Mucosa of descending colon (tissue), 3 donors: ENCODE results near the gene PXDN. TPM values are rescaled to one million over a fixed set of nuclear protein-coding genes. Genes with fewer than 3 reads are reported as not detected.

Experiments
- ATAC-seq: fragments of 200-7000 bp; cut with Tn5 transposase; one replicate; pipeline ENCODE4 v1.9.1; 2020; ENCODE audit warnings: mild to moderate bottlenecking, moderate library complexity
- DNase-seq, 3 donors: peaks; one replicate each; pipeline ENCODE4 v3.0.0-alpha.2; 2020
- H3K36me3 ChIP-seq: fragments of 200-600 bp; one replicate; pipeline ENCODE4 v1.8.0; 2021; ENCODE audit warnings: low read depth, mild to moderate bottlenecking
- H3K4me1 ChIP-seq: fragments of 200-600 bp; one replicate; pipeline ENCODE4 v1.8.0; 2021; ENCODE audit warnings: low read depth, mild to moderate bottlenecking
- H3K4me3 ChIP-seq: fragments of 200-600 bp; one replicate; pipeline ENCODE4 v1.8.0; 2021; ENCODE audit warnings: mild to moderate bottlenecking
- H3K9me3 ChIP-seq: fragments of 200-600 bp; one replicate; pipeline ENCODE4 v1.8.0; 2021; ENCODE audit warnings: mild to moderate bottlenecking
- CTCF ChIP-seq: fragments of 200-600 bp; IDR thresholded peaks from one replicate; pipeline ENCODE4 v1.8.0; 2022; ENCODE audit warnings: antibody characterized with exemption, mild to moderate bottlenecking
- intact Hi-C, 2 donors: fragments of 100-400 bp; cut with DNase I in 1 of 2; cut with micrococcal nuclease in 1 of 2; formaldehyde crosslinking; loops; one replicate each; pipeline versions ENCODE4 v1.11.0 to v1.11.1; 2022; cut with DNase I, micrococcal nuclease
- total RNA-seq, 3 donors: library from RNA; stranded (reverse); fragmentation: NEBNext Ultra II Directional in 2 of 3; extraction: Animal tissue kit (Norgen Biotek cat#: 25700) in 2 of 3; gene quantifications; one replicate each; pipeline versions ENCODE4 v1.2.1 to v1.2.4, GENCODE V29; 2021 to 2023
- donor health status: DM: no; HTN: no; CAD: no; lungs with moderate emphysema.
- donor health status: DM: no; HTN: no; CAD: no.
- donor health status: DM: no; HTN: yes; CAD: no.

Gene PXDN
- total RNA-seq, 3 donors from 2014 or later = 9.3 to 52.4 (median 11.9) TPM

DNA sequence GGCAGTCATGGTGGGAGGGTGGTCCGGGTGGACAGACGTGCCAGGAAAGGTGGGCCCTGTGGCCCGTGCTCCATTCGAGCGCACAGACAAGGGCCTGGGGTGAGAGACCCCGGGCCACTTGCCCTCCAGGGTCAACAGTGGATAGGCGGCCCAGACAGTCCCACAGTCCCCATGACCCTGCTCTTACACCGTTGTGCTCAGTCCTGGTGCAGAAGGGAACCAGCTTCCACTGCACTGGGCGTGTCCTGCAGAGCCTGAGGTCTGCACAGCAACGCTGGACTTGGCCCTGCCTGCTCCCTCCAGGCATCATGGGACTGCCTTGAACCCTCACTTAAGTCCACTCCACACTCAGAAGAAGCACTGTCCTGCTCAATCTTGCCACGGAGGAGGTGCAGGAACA, 52.0 kb downstream of the PXDN start:
- no peaks in the 10 kb centered on the region for H3K4me1 ChIP-seq
- no peak overlapping the region for H3K4me3 ChIP-seq
- TF ChIP-seq CTCF = no peak
- ATAC-seq = no peak
- DNase-seq = no peak
- H3K9me3 ChIP-seq = no peaks in the 10 kb centered on the region
- intact Hi-C loops = no loop called here
- no peaks in the 10 kb centered on the region for H3K36me3 ChIP-seq

- Histone ChIP-seq H3K4me3 (no peak overlapping the region), H3K9me3 (no peaks in the 10 kb centered on the region), H3K4me1 (no peaks in the 10 kb centered on the region), H3K36me3 (no peaks in the 10 kb centered on the region)
- DNase-seq (no peak), ATAC-seq (no peak)
- intact Hi-C loops = no loop called here
- no peak for TF ChIP-seq CTCF
These were observed 52.9 kb downstream of the PXDN start for GRCh38 chr2:1691366-1691765.

DNA sequence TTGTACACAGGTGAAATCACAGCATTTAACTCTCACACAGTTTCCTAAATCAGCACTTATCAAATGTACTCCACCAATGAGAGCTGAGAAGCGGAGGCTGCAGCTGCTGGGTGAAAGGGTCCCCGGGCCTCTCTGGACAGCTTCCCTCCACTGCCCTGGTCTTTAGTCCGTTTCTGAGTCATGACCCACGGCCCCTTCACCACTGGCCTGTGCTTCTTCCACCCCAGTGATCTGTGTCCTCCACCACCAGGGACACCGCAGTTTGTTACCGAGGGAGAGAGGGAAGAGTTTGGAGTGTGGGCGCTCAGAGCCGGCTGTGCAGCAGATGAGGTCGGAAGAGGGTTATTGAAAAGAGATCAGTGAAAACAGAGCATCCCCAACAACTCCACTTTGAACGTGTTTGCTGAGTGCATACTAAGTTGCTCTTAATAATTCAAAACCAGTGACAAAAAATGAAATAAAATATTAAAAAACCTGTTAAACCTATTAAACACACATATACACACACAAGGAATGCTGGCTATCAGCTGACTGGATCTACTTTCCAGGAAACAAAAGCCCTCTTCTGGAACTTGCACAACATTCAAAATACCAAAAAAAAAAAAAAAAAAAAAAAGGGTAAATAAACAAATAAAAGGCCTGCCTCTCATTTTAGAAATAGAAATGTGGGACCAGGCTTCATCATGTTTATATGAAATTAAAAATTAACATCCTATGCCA, 54.1 kb downstream of the PXDN start:
- DNase-seq (no peak), ATAC-seq (no peak)
- no peak for TF ChIP-seq CTCF
- H3K4me1 ChIP-seq = no peaks in the 10 kb centered on the region
- intact Hi-C loops = no loop called here
- no peak overlapping the region for H3K4me3 ChIP-seq
- no peaks in the 10 kb centered on the region for H3K9me3 ChIP-seq
- no peaks in the 10 kb centered on the region for H3K36me3 ChIP-seq

GRCh38 chr2:1688859-1689258, 55.5 kb downstream of the PXDN start:
- no peaks in the 10 kb centered on the region for H3K36me3 ChIP-seq
- no peaks in the 10 kb centered on the region for H3K9me3 ChIP-seq
- no peak overlapping the region for H3K4me3 ChIP-seq
- no peaks in the 10 kb centered on the region for H3K4me1 ChIP-seq
- ATAC-seq (no peak), DNase-seq (no peak)
- TF ChIP-seq CTCF = no peak
- intact Hi-C loops = no loop called here

GRCh38 chr2:1688161-1688560, 56.2 kb downstream of the PXDN start:
- ATAC-seq (no peak), DNase-seq (no peak)
- intact Hi-C loops = no loop called here
- Histone ChIP-seq H3K36me3 (no peaks in the 10 kb centered on the region), H3K4me3 (no peak overlapping the region), H3K4me1 (no peaks in the 10 kb centered on the region), H3K9me3 (no peaks in the 10 kb centered on the region)
- no peak for TF ChIP-seq CTCF

DNA sequence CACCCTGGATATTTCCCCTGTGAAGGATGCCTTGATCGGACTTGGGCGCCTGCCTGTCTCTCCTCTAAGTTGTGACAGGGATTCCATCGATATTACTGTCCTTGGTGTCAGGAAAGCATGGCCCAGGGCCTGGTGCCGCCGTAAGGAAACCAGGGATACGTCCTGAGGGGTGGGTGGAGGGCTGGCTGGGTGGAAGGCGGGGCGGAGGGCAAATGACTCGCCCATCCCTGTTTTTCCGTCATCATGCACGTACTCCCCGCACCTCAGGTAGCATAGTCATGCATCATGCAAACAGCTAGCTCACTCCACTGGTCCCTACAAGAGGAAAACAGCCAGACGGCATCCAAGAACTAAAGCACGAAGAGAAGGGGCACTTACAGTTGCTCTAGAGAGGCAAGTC, 57.1 kb downstream of the PXDN start:
- no peak for DNase-seq
- TF ChIP-seq CTCF = no peak
- intact Hi-C loops = no loop called here
- no peak overlapping the region for H3K4me3 ChIP-seq
- no peaks in the 10 kb centered on the region for H3K4me1 ChIP-seq
- no peak for ATAC-seq
- no peaks in the 10 kb centered on the region for H3K9me3 ChIP-seq
- H3K36me3 ChIP-seq = no peaks in the 10 kb centered on the region
